ENCODE measurements around the gene SDF4. TPM values are rescaled to one million over a fixed set of nuclear protein-coding genes. Genes with fewer than 3 reads are reported as not detected.

SDF4 gene
- total and polyA plus RNA-seq, 2 of the 4 experiments (the other 2 are of a cell fraction), result 57.0 to 250 TPM

- Histone ChIP-seq H3K9ac (ENCODE audit: low read depth, low read length) (no peak overlapping the region), H3K4me1 (ENCODE audit: control insufficient read depth, insufficient read depth, low read length) (peaks cover 22% of the 10 kb centered on the region), H3K56ac (ENCODE audit: extremely low read depth, insufficient read depth, low read length) (no peak overlapping the region), H4K5ac (ENCODE audit: low read depth, low read length) (no peak overlapping the region), H2AFZ (replicated peaks; ENCODE audit: low read length, poor library complexity) (no peak overlapping the region), H3K14ac (replicated peaks; ENCODE audit: low read depth, low read length) (no peak overlapping the region), H2BK15ac (ENCODE audit: low read depth, low read length) (no peak overlapping the region), H3K4ac (ENCODE audit: low read depth, low read length) (no peak overlapping the region), H3K36me3 (ENCODE audit: control insufficient read depth, insufficient read depth, low read length) (no peaks in the 10 kb centered on the region), H4K8ac (ENCODE audit: low read depth in 2 of 2, low read length in 2 of 2) (no peak overlapping the region), H2BK120ac (ENCODE audit: low read depth, low read length) (no peak overlapping the region), H2AK5ac (ENCODE audit: low read depth, low read length) (no peak overlapping the region), H3K27me3 (ENCODE audit: control insufficient read depth, insufficient read depth, low read length) (no peaks in the 10 kb centered on the region), H3K18ac (ENCODE audit: low read depth, low read length) (no peak overlapping the region), H3K9me3 (ENCODE audit: control insufficient read depth, insufficient read depth, low read length) (no peaks in the 10 kb centered on the region), H3K4me2 (ENCODE audit: low read depth, low read length) (no peak overlapping the region), H2BK20ac (ENCODE audit: low read depth, low read length) (no peak overlapping the region), H3K4me3 (ENCODE audit: insufficient read depth, low read depth, low read length) (no peak overlapping the region), H3K27ac (ENCODE audit: insufficient read depth, low read length) (no peak overlapping the region), H3K79me1 (ENCODE audit: low read depth in 1 of 2, low read length in 2 of 2) (peaks cover 8 to 19% of the 10 kb centered on the region in 2 experiments; a peak in 3 of 4 replicates), H2BK5ac (ENCODE audit: low read depth, low read length, poor library complexity, severe bottlenecking) (no peak overlapping the region), H3K9me1 (ENCODE audit: insufficient read depth, low read length) (peaks cover 9% of the 10 kb centered on the region; the same call in 1 of the 2 replicates), H3K23ac (ENCODE audit: low read depth, low read length) (no peak overlapping the region), H2AK9ac (replicated peaks; ENCODE audit: low read depth, low read length, poor library complexity) (no peak overlapping the region), H4K91ac (ENCODE audit: insufficient read depth, low read depth, low read length) (no peak overlapping the region), H4K20me1 (ENCODE audit: insufficient read depth, low read length) (no peaks in the 10 kb centered on the region)
- ChIA-PET POLR2A (ENCODE audit: unreplicated experiment) (interaction anchor here (0.6 kb wide), 2 partner anchors 157 to 251 kb away, joined by 4 to 10 read pairs; no protein-coding TSS in a partner anchor), CTCF (interaction anchor here (0.6 kb wide), 1 partner anchor 40 kb away, joined by 3 read pairs; no protein-coding TSS in a partner anchor)
- ATAC-seq (ENCODE audit: low read depth) (no peak), DNase-seq (no peak)
- in situ Hi-C loops (cut with MboI; ENCODE audit: low sequenced_read_pairs), result no loop called here
- BruUV-seq (replicated peaks), result no TSS peak
- intact Hi-C loops (cut with micrococcal nuclease), result no loop called here
- no peak for TF ChIP-seq SMC3 (IDR thresholded peaks at IDR 0.05; ENCODE audit: low read depth, low read length)
- no peak for TF ChIP-seq RAD21 (IDR thresholded peaks at IDR 0.05; ENCODE audit: low read length)
- TF ChIP-seq POLR2A (IDR thresholded peaks at IDR 0.05; ENCODE audit: low read depth, low read length), result no peak
- TF ChIP-seq RFX5 (IDR thresholded peaks at IDR 0.05; ENCODE audit: low read depth, low read length), result no peak
- dilution Hi-C loops (cut with HindIII; ENCODE audit: low sequenced_read_pairs, unreplicated experiment), result no loop called here
- no CpG with 5 or more reads among the region's 17 CpGs for WGBS, 2 experiments (ENCODE audit: extremely low coverage in 2 of 2, insufficient read length in 1 of 2)
Observed at GRCh38 chr1:1279028-1279427, 47.2 kb upstream of the SDF4 start.

Data from IMR-90 (cell line).